D721Med (cell line): ENCODE data around the gene PFN3.
"Not testable (repeated sequence)": the region's sequence is repeated elsewhere in the genome, so short reads cannot be mapped to it uniquely, and the experiment has no call there.

ENCODE experiments used
- DNase-seq: peaks from one replicate; pipeline ENCODE4 v3.0.0; 2011; ENCODE audit warnings: low spot score; ENCODE audit not compliant: insufficient read length
- FAIRE-seq: peaks from 2 replicates; lab custom pipeline; 2011; peaks lifted over from hg19 to GRCh38; lab: Jason Lieb, UNC
- CTCF ChIP-seq: IDR thresholded peaks from 2 replicates; pipeline ENCODE4 v1.5.1; 2012; ENCODE audit warnings: mild to moderate bottlenecking, control low read depth; ENCODE audit not compliant: insufficient read depth; ENCODE audit errors: missing control alignments

PFN3 gene

GRCh38 chr5:177361418-177362291, 38.8 kb downstream of the PFN3 start:
- FAIRE-seq, result no peak
- no peak for TF ChIP-seq CTCF
- DNase-seq, result no peak

DNA sequence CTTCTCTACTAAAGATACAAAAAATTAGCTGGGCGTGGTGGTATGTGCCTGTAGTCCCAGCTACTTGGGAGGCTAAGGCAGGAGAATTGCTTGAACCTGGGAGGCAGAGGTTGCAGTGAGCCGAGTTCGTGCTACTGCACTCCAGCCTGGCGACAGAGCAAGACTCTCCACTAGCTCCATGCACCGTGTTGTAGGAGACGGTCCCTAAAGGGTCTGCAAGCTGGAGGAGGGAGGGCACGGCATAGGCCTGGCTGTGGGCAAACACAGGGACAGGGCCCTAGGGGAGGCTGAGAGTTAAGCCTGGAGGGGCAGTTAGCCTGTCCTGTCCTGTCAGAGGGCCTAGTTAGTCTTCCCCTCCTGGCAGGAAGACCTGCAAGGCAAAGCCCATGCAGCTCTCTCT, 39.7 kb downstream of the PFN3 start:
- FAIRE-seq, DNase-seq: not testable (repeated sequence)

DNA sequence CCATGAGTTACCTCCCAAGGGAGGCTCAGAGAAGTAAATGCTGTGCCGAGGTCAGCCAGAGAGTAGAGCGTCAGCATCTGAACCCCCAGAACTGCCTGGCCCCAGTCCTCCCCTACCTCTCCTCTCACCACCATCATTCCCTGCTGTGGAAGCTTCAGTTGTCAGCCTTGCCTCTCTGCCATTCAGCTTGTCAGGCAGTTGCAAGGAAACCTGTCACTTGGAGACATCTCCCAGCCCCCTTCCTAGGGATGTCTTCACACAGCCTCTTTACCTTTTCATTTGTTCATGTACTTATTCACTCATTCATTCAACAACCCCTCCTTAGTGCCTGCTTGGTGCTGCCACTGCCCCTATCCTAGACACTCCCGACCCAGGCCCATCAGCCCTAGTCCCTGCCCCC, 40.6 kb downstream of the PFN3 start:
- DNase-seq, result no peak
- TF ChIP-seq CTCF, result no peak
- no peak for FAIRE-seq

GRCh38 chr5:177359451-177359851, 41.0 kb downstream of the PFN3 start:
- no peak for FAIRE-seq
- no peak for TF ChIP-seq CTCF

DNA sequence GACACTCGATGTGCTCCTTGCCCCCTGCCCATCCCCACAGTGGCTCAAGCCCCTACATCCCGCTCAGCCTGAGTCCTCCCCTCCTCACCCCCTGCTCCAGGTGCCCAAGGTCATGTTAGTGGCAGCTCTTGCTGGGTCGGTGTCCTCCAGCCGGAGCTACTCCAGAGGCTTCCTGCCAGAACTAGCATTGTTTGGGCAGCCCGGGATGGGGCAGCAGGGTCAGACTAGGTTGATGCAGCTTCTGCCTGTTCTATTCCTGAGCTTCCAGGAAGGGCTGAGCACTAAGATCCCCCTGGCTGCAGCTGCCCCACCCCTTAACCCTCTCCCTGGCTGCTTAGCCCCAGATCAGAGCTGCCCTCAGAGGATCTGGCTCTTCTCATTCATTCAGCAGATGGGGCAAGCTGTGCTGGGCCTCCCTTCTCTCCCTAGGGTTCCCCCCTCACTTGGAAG, 42.1 kb downstream of the PFN3 start:
- DNase-seq (no peak), FAIRE-seq (no peak)

More at GRCh38 chr5:177359451-177359851, 41.0 kb downstream of the PFN3 start:
- DNase-seq, result no peak

GRCh38 chr5:177357459-177358351, 42.8 kb downstream of the PFN3 start, which contains the start of gene RGS14:
TSS of gene RGS14 (plus strand) at chr5:177357924. CDS start at chr5:177358025, 101 bp downstream.
- DNase-seq (no peak), FAIRE-seq (no peak)
- no peak for TF ChIP-seq CTCF

More for the DNA sequence above, 42.1 kb downstream of the PFN3 start:
- no peak for TF ChIP-seq CTCF

DNA sequence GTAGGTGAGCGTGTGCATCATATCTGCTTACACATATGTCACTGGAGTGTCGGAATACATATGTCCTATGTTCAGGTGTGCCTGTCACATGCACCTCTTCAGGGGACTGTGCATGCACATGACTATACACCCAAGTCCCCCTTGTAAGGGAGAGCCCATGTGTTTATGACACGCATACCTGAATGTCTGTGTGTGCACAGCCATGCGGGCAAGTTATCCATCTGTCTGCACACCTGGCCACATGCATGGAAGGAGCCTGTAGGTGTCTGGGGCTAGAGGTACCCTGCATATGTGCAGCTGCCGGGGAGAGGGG, 43.4 kb downstream of the PFN3 start:
- no peak for FAIRE-seq
- TF ChIP-seq CTCF, result no peak
- DNase-seq, result no peak
